ENCODE data around the gene NFATC2IP.

DNA sequence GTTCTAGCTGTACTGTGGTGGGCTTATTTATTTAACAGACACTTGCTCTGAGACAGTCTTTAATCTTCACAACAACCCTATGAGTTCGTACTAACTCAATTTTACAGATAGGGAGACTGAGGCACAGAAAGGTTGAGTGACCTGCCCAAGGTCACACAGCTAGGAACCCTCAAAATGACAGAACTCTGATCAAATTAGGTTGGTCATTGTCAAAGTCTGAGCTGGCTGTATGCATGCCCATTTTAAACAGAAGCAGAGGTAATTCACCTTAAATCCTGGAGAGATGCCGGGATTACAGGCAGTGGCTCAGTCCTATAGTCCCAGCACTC, 59.1 kb downstream of the NFATC2IP start:
- TF ChIP-seq, protein P1, sequence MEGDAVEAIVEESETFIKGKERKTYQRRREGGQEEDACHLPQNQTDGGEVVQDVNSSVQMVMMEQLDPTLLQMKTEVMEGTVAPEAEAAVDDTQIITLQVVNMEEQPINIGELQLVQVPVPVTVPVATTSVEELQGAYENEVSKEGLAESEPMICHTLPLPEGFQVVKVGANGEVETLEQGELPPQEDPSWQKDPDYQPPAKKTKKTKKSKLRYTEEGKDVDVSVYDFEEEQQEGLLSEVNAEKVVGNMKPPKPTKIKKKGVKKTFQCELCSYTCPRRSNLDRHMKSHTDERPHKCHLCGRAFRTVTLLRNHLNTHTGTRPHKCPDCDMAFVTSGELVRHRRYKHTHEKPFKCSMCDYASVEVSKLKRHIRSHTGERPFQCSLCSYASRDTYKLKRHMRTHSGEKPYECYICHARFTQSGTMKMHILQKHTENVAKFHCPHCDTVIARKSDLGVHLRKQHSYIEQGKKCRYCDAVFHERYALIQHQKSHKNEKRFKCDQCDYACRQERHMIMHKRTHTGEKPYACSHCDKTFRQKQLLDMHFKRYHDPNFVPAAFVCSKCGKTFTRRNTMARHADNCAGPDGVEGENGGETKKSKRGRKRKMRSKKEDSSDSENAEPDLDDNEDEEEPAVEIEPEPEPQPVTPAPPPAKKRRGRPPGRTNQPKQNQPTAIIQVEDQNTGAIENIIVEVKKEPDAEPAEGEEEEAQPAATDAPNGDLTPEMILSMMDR (IDR thresholded peaks at IDR 0.05; ENCODE audit: insufficient read depth, low read depth, low read length) = no peak
- no peak for TF ChIP-seq EZH2 (IDR thresholded peaks at IDR 0.05; ENCODE audit: insufficient read depth, low read length)

Measured in astrocyte (in vitro differentiated cells and primary cell).